RWPE2 (cell line): ENCODE measurements around the gene CAPZB.
"Not testable (repeated sequence)": the region's sequence is repeated elsewhere in the genome, so short reads cannot be mapped to it uniquely, and the experiment has no call there.

ENCODE experiments used
- ATAC-seq: fragments of 200-7000 bp; cut with Tn5 transposase; 3 replicates; pipeline ENCODE4 v1.9.1; 2021; ENCODE audit warnings: low read depth
- DNase-seq: peaks from one replicate; pipeline ENCODE4 v3.0.0-alpha.2; 2020; ENCODE audit warnings: low spot score
- H3K27ac ChIP-seq: fragments of 450-650 bp; 2 replicates; pipeline ENCODE4 v1.5.1; 2017; ENCODE audit warnings: mild to moderate bottlenecking; ENCODE audit not compliant: poor library complexity, severe bottlenecking
- H3K27me3 ChIP-seq: fragments of 250-450 bp; sonication (Bioruptor Pico); 2 replicates; pipeline ENCODE4 v1.5.1; 2021; ENCODE audit warnings: mild to moderate bottlenecking, moderate library complexity; ENCODE audit not compliant: insufficient read depth, poor library complexity, severe bottlenecking
- H3K36me3 ChIP-seq: fragments of 250-450 bp; sonication (Bioruptor Pico); 2 replicates; pipeline ENCODE4 v1.5.1; 2020; ENCODE audit warnings: low read depth, mild to moderate bottlenecking, moderate library complexity
- H3K4me1 ChIP-seq: fragments of 250-450 bp; sonication (Bioruptor Pico); 2 replicates; pipeline ENCODE4 v1.5.1; 2021; ENCODE audit warnings: mild to moderate bottlenecking, moderate library complexity; ENCODE audit not compliant: insufficient read depth, poor library complexity, severe bottlenecking
- H3K4me3 ChIP-seq: fragments of 250-450 bp; sonication (Bioruptor Pico); 2 replicates; pipeline ENCODE4 v1.5.1; 2021; ENCODE audit warnings: mild to moderate bottlenecking, moderate library complexity; ENCODE audit not compliant: severe bottlenecking
- H3K9me3 ChIP-seq: fragments of 250-450 bp; sonication (Bioruptor Pico); 2 replicates; pipeline ENCODE4 v1.5.1; 2021; ENCODE audit warnings: mild to moderate bottlenecking, moderate library complexity; ENCODE audit not compliant: severe bottlenecking
- TF ChIP-seq, protein P1 (sequence below): fragments of 450-650 bp; IDR thresholded peaks from one replicate; pipeline ENCODE4 v1.5.1; 2017; ENCODE audit warnings: mild to moderate bottlenecking, moderate library complexity; ENCODE audit not compliant: poor library complexity, severe bottlenecking

Gene CAPZB

DNA sequence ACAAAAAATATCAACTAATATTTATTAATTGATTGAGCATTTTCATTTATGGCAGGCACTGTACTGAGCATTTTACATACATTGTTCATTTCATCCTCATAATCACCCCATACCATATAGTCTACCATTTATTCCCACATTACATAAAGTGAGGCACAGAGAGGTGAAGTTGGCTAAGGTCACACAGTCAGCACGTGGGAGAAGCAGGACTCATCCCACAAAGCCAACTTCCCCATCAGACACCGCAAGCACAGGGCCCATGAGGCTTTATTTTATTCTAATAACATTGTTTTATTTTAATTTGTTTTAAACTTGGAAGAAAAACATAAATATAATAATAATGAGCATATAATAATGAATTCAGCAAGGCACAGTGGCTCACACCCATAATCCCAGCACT is 43.1 kb upstream of the CAPZB start:
- TF ChIP-seq, protein P1, sequence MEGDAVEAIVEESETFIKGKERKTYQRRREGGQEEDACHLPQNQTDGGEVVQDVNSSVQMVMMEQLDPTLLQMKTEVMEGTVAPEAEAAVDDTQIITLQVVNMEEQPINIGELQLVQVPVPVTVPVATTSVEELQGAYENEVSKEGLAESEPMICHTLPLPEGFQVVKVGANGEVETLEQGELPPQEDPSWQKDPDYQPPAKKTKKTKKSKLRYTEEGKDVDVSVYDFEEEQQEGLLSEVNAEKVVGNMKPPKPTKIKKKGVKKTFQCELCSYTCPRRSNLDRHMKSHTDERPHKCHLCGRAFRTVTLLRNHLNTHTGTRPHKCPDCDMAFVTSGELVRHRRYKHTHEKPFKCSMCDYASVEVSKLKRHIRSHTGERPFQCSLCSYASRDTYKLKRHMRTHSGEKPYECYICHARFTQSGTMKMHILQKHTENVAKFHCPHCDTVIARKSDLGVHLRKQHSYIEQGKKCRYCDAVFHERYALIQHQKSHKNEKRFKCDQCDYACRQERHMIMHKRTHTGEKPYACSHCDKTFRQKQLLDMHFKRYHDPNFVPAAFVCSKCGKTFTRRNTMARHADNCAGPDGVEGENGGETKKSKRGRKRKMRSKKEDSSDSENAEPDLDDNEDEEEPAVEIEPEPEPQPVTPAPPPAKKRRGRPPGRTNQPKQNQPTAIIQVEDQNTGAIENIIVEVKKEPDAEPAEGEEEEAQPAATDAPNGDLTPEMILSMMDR: no peak
- H3K4me3 ChIP-seq: no peak overlapping the region
- DNase-seq: no peak
- no peaks in the 10 kb centered on the region for H3K9me3 ChIP-seq
- H3K27me3 ChIP-seq: no peaks in the 10 kb centered on the region
- H3K36me3 ChIP-seq: no peaks in the 10 kb centered on the region
- ATAC-seq: no peak
- H3K27ac ChIP-seq: no peak overlapping the region
- no peaks in the 10 kb centered on the region for H3K4me1 ChIP-seq

DNA sequence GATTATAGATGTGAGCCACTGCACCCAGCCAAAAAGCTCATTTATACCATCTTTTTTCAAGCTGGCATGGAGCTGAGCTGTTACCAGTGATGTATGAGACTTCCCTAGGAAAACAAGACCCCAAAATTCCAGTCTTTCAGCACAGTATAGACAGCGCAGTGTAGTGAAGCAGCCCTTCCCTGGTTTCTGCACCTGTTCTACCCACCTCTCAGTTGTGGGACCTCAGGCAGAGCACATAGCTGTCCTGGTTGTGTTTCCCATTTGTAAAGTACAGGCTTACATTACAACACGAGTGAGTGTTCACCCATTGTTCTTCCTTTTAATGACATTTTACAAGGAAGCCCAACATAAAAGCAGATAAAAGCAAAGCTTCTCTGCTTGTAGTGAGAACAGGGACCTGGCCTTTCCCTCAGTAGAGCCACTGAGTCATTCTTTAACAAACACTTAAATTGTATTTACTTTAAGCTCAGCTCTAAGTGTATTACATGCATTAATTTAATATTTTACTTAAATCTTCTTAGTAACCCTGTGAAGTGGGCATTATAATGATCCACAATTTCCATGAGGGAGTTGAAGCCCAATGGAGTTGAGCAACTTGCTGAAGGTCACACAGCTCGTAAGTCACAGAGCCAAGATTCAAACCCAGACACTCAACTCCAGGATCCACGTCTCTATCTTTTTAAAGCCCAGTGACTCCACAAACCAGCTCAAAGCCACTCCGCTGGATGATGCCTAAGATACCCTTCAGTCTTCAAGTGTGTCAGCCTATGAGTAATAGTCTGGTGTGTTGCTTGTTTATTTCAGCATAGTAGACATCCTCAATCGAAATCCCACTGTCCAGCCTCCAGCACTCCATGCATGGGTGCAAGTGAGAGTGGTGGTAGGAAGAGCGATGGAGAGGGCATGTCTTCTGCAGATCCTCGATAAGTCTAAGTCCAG is 40.5 kb upstream of the CAPZB start:
- no peak for ATAC-seq

DNA sequence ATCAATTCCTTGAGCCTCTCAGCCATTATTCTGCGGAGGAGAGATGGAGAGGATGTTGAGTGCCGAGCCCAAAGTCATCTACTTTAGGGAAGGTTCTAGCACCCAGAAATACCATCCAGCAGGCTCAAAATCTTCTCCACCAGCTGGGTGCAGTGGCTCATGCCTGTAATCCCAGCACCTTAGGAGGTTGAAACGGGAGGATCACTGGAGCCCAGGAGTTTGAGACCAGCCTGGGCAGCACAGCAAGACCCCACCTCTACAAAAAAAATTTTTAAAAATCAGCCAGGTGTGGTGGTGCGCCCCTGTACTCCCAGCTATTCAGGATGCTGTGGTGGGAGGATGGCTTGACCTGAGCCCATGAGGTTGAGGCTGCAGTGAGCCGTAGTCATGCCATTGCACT is 39.5 kb upstream of the CAPZB start:
- Histone ChIP-seq H3K4me1 (no peaks in the 10 kb centered on the region), H3K9me3 (no peaks in the 10 kb centered on the region), H3K36me3 (no peaks in the 10 kb centered on the region), H3K27me3 (no peaks in the 10 kb centered on the region), H3K4me3 (no peak overlapping the region), H3K27ac (no peak overlapping the region)
- TF ChIP-seq, protein P1: no peak
- no peak for ATAC-seq
- DNase-seq: no peak

More for the DNA sequence above, 40.5 kb upstream of the CAPZB start:
- DNase-seq: no peak
- no peaks in the 10 kb centered on the region for H3K36me3 ChIP-seq
- TF ChIP-seq, protein P1: no peak
- H3K4me1 ChIP-seq: no peaks in the 10 kb centered on the region
- H3K9me3 ChIP-seq: no peaks in the 10 kb centered on the region
- H3K27ac ChIP-seq: no peak overlapping the region
- H3K27me3 ChIP-seq: no peaks in the 10 kb centered on the region
- no peak overlapping the region for H3K4me3 ChIP-seq

DNA sequence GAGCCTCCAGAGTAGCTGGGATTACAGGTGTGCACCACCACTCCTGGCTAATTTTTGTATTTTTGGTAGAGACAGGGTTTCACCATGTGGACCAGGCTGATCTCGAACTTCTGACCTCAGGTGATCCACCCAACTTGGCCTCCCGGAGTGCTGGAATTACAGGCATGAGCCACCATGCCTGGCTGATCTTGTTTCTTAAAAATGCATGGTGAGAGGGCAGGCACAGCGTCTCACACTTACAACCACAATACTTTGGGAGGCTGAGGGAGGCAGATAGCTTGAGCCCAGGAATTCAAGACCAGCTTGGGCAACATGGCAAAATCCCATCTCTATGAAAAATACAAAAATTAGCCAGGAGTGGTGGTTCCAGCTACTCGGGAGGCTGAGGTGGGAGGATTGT is 37.2 kb upstream of the CAPZB start:
- not testable (repeated sequence) for DNase-seq, H3K9me3 ChIP-seq, H3K27me3 ChIP-seq, H3K4me3 ChIP-seq, H3K4me1 ChIP-seq, H3K36me3 ChIP-seq, H3K27ac ChIP-seq, ATAC-seq

DNA sequence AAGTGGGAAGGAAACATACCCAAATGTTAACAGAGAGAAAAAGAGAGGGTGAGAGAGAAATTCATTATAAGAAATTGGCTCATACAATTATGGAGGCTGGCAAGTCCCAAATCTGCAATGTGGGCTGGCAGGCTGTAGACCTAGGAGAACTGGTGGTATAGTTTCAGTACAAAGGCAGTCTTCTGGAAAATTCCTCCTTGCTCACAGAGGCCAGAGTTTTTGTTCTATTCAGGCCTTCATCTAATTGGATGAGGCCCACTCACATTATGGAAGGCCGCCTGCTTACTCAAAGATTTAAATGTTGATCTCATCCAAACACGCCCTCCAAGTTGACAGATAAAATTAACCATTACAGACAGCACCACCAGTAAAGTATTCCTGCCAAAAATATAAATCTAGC is 36.1 kb upstream of the CAPZB start:
- H3K9me3 ChIP-seq: no peaks in the 10 kb centered on the region

More for the DNA sequence above, 36.1 kb upstream of the CAPZB start:
- Histone ChIP-seq H3K27ac (no peak overlapping the region), H3K36me3 (no peaks in the 10 kb centered on the region), H3K27me3 (no peaks in the 10 kb centered on the region), H3K4me3 (no peak overlapping the region), H3K4me1 (no peaks in the 10 kb centered on the region)
- TF ChIP-seq, protein P1: no peak
- no peak for ATAC-seq
- DNase-seq: no peak
